ENCODE results near the gene FBXO2. TPM values are rescaled to one million over a fixed set of nuclear protein-coding genes. Genes with fewer than 3 reads are reported as not detected.

The FBXO2 gene
- polyA plus RNA-seq, 1 donor (not counting 4 experiments of a cell fraction or from before 2014, with no cell fraction given), result 42.2 TPM

DNA sequence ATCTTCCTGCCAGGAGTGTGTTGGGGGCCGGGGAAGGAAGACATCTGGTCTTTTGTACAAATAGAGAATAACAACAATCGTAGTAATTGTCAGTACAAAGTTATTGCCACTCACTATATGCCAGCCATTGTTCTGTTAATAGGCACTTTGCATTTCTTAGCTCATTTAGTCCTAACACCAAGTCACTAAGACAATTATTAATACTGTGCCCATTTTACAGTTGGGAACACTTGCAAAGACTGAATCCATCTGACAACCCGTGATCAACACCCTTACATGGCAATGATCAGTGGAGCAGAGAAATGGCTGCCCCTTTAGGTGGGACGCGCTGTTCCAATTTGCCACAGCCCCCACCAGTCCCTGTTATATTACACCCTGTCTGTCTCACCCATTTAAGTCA lies 33.3 kb downstream of the FBXO2 start:
- Histone ChIP-seq H3K9ac (ENCODE audit: control insufficient read depth, extremely low read depth, insufficient read depth, low read length) (no peak overlapping the region), H3K4me1 (ENCODE audit: control insufficient read depth, extremely low read depth, insufficient read depth, low read length) (no peaks in the 10 kb centered on the region), H3K4me3 (ENCODE audit: control insufficient read depth in 2 of 3, extremely low read depth in 1 of 3, insufficient read depth in 2 of 3, low read depth in 1 of 3, low read length in 3 of 3) (no peak overlapping the region), H3K27me3 (ENCODE audit: control insufficient read depth, extremely low read depth, insufficient read depth, low read length) (peaks cover 9% of the 10 kb centered on the region), H3K27ac (ENCODE audit: control insufficient read depth, insufficient read depth, low read length) (no peak overlapping the region), H3K36me3 (ENCODE audit: control insufficient read depth in 2 of 2, extremely low read depth in 1 of 2, insufficient read depth in 2 of 2, low read length in 2 of 2) (no peaks in the 10 kb centered on the region), H3K79me2 (ENCODE audit: control insufficient read depth, insufficient read depth, low read length) (no peaks in the 10 kb centered on the region), H3K9me3 (ENCODE audit: control insufficient read depth, low read depth, low read length) (no peaks in the 10 kb centered on the region), H3K9me1 (ENCODE audit: control insufficient read depth, extremely low read depth, insufficient read depth, low read length) (no peaks in the 10 kb centered on the region), H3K4me2 (ENCODE audit: control insufficient read depth, extremely low read depth, insufficient read depth, low read depth, low read length) (no peak overlapping the region), H4K20me1 (ENCODE audit: control insufficient read depth, extremely low read depth, insufficient read depth, low read length) (no peaks in the 10 kb centered on the region), H2AFZ (ENCODE audit: control insufficient read depth, low read length) (no peak overlapping the region)
- FAIRE-seq (no peak), DNase-seq (ENCODE audit: low read depth, low spot score) (no peak)
- TF ChIP-seq EZH2 (IDR thresholded peaks at IDR 0.05; ENCODE audit: low read length) (no peak), CTCF (optimal IDR thresholded peaks at IDR 0.05 in 1 of 3, IDR thresholded peaks at IDR 0.05 in 1 of 3, conservative IDR thresholded peaks at IDR 0.05 in 1 of 3; ENCODE audit: extremely low read depth in 1 of 3, insufficient read depth in 2 of 3, low read length in 3 of 3) (no peak)
- dilution Hi-C loops (cut with MboI; ENCODE audit: extremely low pct_ligation_motif_present, low sequenced_read_pairs), result no loop called here

GRCh38 chr1:11620405-11620804 lies 33.8 kb downstream of the FBXO2 start:
- FAIRE-seq, result no peak
- Histone ChIP-seq H3K9ac (ENCODE audit: control insufficient read depth, extremely low read depth, insufficient read depth, low read length) (no peak overlapping the region), H3K4me3 (ENCODE audit: control insufficient read depth in 2 of 3, extremely low read depth in 1 of 3, insufficient read depth in 2 of 3, low read depth in 1 of 3, low read length in 3 of 3) (no peak overlapping the region), H3K79me2 (ENCODE audit: control insufficient read depth, insufficient read depth, low read length) (no peaks in the 10 kb centered on the region), H3K4me1 (ENCODE audit: control insufficient read depth, extremely low read depth, insufficient read depth, low read length) (no peaks in the 10 kb centered on the region), H3K9me1 (ENCODE audit: control insufficient read depth, extremely low read depth, insufficient read depth, low read length) (no peaks in the 10 kb centered on the region), H3K9me3 (ENCODE audit: control insufficient read depth, low read depth, low read length) (no peaks in the 10 kb centered on the region), H2AFZ (ENCODE audit: control insufficient read depth, low read length) (no peak overlapping the region), H3K36me3 (ENCODE audit: control insufficient read depth in 2 of 2, extremely low read depth in 1 of 2, insufficient read depth in 2 of 2, low read length in 2 of 2) (no peaks in the 10 kb centered on the region), H3K27me3 (ENCODE audit: control insufficient read depth, extremely low read depth, insufficient read depth, low read length) (peaks cover 8% of the 10 kb centered on the region), H3K27ac (ENCODE audit: control insufficient read depth, insufficient read depth, low read length) (no peak overlapping the region), H3K4me2 (ENCODE audit: control insufficient read depth, extremely low read depth, insufficient read depth, low read depth, low read length) (no peak overlapping the region), H4K20me1 (ENCODE audit: control insufficient read depth, extremely low read depth, insufficient read depth, low read length) (no peaks in the 10 kb centered on the region)
- dilution Hi-C loops (cut with MboI; ENCODE audit: extremely low pct_ligation_motif_present, low sequenced_read_pairs), result no loop called here
- TF ChIP-seq EZH2 (IDR thresholded peaks at IDR 0.05; ENCODE audit: low read length) (no peak), CTCF (optimal IDR thresholded peaks at IDR 0.05 in 1 of 3, IDR thresholded peaks at IDR 0.05 in 1 of 3, conservative IDR thresholded peaks at IDR 0.05 in 1 of 3; ENCODE audit: extremely low read depth in 1 of 3, insufficient read depth in 2 of 3, low read length in 3 of 3) (no peak)
- no peak for DNase-seq (ENCODE audit: low read depth, low spot score)

Data from keratinocyte (primary cell).